Epithelial cell of esophagus (primary cell): ENCODE results near the gene SFTPB.

Experiments used
- DNase-seq: peaks from one replicate; pipeline ENCODE4 v3.0.0; 2010; ENCODE audit warnings: low read depth
- H3K4me3 ChIP-seq: 2 replicates; pipeline ENCODE4 v1.5.1; 2011; ENCODE audit warnings: mild to moderate bottlenecking, low read length, control low read depth
- TF ChIP-seq, protein P1 (sequence below): IDR thresholded peaks from 2 replicates; pipeline ENCODE4 v1.5.1; 2011; ENCODE audit warnings: low read depth, mild to moderate bottlenecking, low read length, control low read depth, inconsistent platforms; ENCODE audit not compliant: insufficient read depth; ENCODE audit errors: missing control alignments

The SFTPB gene

DNA sequence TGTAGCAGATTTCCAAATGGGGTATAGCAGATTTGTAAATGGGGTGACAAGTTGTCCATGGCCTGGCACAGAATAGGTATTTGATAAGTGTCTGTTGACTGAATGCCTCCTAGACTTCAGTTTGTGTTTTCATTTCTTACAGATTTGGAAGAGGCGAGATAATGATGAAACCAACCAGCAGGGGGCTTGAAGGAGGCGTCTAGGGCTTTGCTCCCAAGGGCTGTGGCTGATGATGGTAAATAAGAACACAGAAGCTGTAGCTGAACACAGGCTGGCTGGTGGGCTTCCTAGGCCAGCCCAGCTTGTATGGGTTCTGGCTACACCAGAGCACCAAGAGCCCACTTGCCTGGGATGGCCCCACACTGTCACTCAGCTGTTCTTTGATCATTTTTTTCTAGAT, 19.4 kb downstream of the SFTPB start:
- DNase-seq, result peak; percentile 27
- TF ChIP-seq, protein P1, sequence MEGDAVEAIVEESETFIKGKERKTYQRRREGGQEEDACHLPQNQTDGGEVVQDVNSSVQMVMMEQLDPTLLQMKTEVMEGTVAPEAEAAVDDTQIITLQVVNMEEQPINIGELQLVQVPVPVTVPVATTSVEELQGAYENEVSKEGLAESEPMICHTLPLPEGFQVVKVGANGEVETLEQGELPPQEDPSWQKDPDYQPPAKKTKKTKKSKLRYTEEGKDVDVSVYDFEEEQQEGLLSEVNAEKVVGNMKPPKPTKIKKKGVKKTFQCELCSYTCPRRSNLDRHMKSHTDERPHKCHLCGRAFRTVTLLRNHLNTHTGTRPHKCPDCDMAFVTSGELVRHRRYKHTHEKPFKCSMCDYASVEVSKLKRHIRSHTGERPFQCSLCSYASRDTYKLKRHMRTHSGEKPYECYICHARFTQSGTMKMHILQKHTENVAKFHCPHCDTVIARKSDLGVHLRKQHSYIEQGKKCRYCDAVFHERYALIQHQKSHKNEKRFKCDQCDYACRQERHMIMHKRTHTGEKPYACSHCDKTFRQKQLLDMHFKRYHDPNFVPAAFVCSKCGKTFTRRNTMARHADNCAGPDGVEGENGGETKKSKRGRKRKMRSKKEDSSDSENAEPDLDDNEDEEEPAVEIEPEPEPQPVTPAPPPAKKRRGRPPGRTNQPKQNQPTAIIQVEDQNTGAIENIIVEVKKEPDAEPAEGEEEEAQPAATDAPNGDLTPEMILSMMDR, result peak; percentile 41
- no peak overlapping the region for H3K4me3 ChIP-seq

DNA sequence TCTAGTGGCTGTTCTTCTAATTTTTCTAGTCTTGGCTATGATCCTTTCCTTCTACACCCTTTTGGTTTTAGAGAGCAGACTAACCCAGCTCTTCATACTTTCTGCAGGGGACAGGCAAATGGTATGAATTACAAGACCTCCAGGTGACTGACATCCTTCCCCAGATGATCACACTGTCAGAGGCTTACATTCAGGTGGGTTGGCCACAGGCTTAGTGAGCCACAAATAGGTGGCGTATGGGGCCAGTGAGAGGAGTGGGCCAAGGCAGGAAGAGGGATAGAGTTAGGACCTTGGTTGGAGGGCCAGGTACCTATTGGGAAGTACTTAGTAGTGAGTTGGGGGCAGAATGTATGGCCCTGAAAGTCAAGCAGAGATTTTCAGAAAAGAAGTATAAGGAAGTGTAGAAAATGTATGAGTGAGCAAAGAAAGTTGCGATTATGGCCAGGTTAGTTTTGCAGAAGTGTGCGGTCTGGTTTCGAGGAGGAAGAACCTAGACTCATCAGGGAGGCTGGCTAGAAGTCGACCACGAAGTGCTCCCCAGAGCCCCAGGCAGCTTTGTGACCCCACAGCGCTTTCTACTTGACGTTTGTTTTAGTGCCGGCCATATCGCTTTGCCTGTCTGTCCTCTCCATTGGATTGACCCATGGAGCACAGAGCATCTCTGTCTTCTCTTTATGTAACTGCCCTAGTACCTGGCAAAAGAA, 20.0 kb downstream of the SFTPB start:
- no peak overlapping the region for H3K4me3 ChIP-seq
- DNase-seq, result no peak
- TF ChIP-seq, protein P1, result no peak

DNA sequence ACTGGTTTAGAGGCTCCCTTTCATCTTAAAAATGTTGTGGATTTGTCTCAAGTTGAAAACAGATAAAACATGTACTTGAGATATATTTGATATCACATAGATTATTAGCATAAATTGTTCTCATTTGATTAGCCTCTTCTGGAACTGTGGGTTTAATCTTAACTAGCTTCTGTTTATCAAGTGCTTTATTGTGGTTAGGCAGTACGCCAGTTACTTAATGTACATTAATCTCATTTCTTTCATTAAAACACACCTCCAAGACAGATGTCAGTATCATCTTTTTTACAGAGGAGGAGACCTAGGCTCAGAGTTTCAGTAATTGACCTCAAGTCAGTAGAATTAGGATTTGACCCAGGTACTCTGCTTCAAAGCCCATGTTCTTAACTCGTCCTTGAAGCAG, 21.8 kb downstream of the SFTPB start:
- TF ChIP-seq, protein P1, result no peak
- no peak overlapping the region for H3K4me3 ChIP-seq
- DNase-seq, result no peak

DNA sequence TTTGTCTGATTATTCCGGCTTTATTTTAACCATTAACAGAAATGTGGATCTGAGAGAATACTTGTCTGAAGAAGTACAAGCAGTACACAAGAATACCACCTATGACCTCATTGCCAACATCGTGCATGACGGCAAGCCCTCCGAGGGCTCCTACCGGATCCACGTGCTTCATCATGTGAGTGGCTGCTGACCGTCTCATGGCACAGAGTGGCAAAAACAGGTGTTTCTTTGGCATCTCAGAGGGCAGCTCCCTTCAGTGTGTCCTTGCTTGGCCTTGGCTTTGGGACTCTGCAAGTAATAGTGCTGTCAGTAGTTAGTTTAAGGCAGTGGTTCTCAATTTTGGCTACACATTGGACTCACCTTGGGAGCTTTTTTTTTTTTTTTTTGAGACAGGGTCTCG, 23.1 kb downstream of the SFTPB start:
- DNase-seq, result no peak
- TF ChIP-seq, protein P1, result no peak
- no peak overlapping the region for H3K4me3 ChIP-seq

DNA sequence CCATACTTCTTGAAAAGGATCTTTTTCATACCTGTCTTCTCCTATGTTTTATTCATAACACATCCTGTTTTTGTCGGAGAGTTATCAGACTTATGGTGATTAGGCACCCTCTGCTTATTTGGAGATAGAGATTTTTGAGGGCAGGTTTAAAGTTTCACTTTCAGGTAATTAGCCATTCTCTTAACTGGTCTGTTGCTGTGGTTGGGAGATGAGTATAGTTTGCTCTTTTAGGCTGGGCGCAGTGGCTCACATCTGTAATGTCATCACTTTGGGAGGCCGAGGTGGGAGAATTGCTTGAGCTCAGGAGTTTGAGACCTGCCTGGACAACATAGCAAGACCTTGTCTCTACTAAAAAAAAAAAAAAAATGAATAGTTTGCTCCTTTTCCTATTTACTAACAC, 25.3 kb downstream of the SFTPB start:
- TF ChIP-seq, protein P1, result no peak
- no peak for DNase-seq
- no peak overlapping the region for H3K4me3 ChIP-seq

DNA sequence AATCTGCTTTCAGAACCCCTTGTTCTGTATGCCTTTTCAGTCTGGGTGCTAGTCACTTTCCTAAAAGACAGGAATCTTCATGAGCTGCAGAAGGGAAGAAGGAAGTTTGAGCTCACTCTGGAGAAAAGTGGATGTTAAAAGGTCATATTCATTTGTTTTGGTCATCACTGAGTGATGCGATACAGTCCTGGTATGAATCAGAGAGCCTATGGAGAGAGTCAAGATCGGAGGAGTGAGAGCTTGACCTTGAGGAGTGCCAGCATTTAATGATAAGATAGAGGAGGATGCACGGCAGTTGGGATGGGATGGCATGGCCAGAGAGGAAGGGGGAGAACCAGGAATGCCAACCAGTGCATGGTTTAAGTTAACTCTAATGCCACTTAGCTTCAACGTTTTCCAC, 32.4 kb downstream of the SFTPB start:
- no peak for DNase-seq
- no peak overlapping the region for H3K4me3 ChIP-seq
- TF ChIP-seq, protein P1, result no peak

DNA sequence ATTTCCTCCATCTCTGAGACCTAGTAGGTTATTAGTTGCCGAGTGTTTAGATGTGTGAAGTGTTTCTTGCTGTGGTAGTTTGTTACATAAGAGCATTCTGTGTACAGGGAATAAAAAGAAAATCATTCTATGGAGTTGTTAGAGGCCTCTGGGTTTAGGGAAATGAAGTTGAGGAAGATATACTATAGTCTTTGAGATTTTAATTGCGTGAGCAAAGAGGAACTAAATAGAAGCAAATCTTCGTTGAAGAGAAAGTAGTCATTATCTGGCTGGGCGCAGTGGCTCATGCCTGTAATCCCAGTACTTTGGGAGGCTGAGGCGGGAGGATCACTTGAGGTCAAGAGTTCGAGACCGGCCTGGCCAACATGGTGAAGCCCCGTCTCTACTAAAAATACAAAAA, 33.0 kb downstream of the SFTPB start:
- TF ChIP-seq, protein P1, result no peak
- no peak for DNase-seq
- H3K4me3 ChIP-seq, result no peak overlapping the region
